ENCODE measurements around the gene KLC1. TPM values are rescaled to one million over a fixed set of nuclear protein-coding genes. Genes with fewer than 3 reads are reported as not detected.

Gene KLC1
- total and polyA plus RNA-seq, 2 of the 13 experiments (the other 11 are each of a cell fraction or from before 2014, with no cell fraction given): 53.2 to 63.5 TPM

DNA sequence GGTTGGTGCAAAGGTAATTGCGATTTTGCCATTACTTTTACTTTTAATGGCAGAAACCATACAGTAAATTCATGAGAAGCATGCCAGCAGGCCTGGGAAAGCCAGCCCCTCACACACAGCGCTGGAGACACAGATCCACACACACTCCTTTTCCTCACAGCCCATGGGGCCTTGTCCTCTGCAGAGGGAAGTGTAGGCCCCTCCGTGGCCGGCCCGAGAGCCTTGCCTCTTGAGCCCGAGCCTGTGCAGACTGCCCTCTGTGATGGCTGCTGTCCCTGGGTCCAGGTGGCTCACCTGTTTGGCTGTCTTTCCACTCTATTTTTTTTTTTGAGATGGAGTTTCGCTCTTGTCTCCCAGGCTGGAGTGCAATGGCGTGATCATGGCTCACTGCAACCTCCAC is 46.9 kb downstream of the KLC1 start:
- ChIA-PET POLR2A (no interaction called here), CTCF (ENCODE audit: low intra/inter-chr PET ratio, low total read pairs) (no interaction called here)
- ATAC-seq (no peak), DNase-seq (ENCODE audit: low spot score) (no peak), FAIRE-seq (no peak)
- Histone ChIP-seq H3K36me3 (replicated peaks in 1 of 2; ENCODE audit: control insufficient read depth in 1 of 2, insufficient read depth in 2 of 2, low read length in 2 of 2) (peaks cover 27 to 84% of the 10 kb centered on the region in 2 experiments), H3K4me3 (replicated peaks in 1 of 3; ENCODE audit: insufficient read depth in 1 of 3, low read depth in 2 of 3, low read length in 3 of 3) (no peak overlapping the region), H3K27me3 (ENCODE audit: control insufficient read depth in 1 of 2, insufficient read depth in 2 of 2, low read length in 2 of 2) (no peaks in the 10 kb centered on the region), H3K79me2 (ENCODE audit: insufficient read depth, low read length) (no peaks in the 10 kb centered on the region), H4K20me1 (ENCODE audit: insufficient read depth, low read length) (no peaks in the 10 kb centered on the region), H2AFZ (ENCODE audit: low read length) (no peak overlapping the region), H3K27ac (ENCODE audit: extremely low read length, insufficient read depth, low read length) (no peak overlapping the region), H3K4me1 (ENCODE audit: insufficient read depth, low read length) (no peaks in the 10 kb centered on the region), H3K4me2 (ENCODE audit: low read depth, low read length) (no peak overlapping the region), H3K9ac (ENCODE audit: insufficient read depth, low read depth, low read length) (no peak overlapping the region), H3K9me3 (ENCODE audit: low read length) (no peaks in the 10 kb centered on the region)
- in situ Hi-C loops (cut with HindIII; ENCODE audit: extremely low pct_ligation_motif_present, low pct_unique_long_range_greater_than_20kb): loop anchor here (5.0 kb wide), 1 partner anchor 64 kb away; no protein-coding TSS in a partner anchor
- BruUV-seq (replicated peaks): no TSS peak
- over 99% methylated on average over 8 of the region's 8 CpGs for WGBS (ENCODE audit: low lambda C conversion rate)
- TF ChIP-seq ZNF18 (CRISPR knock-in tag; IDR thresholded peaks at IDR 0.05; ENCODE audit: insufficient replicate concordance): no peak
- TF ChIP-seq RAD51 (IDR thresholded peaks at IDR 0.05; ENCODE audit: borderline replicate concordance): no peak
- TF ChIP-seq RBM22 (optimal IDR thresholded peaks at IDR 0.05; ENCODE audit: low read length): peak; percentile 23
- intact Hi-C loops (cut with micrococcal nuclease; ENCODE audit: unreplicated experiment): loop anchor here (5.0 kb wide), 1 partner anchor 104 kb away; no protein-coding TSS in a partner anchor

GRCh38 chr14:103676881-103677675 is 48.1 kb downstream of the KLC1 start:
- DNase-seq (ENCODE audit: low spot score) (no peak), ATAC-seq (no peak), FAIRE-seq (no peak)
- POLR2A ChIA-PET: no interaction called here
- peak; percentile 40 for TF ChIP-seq RBM22 (optimal IDR thresholded peaks at IDR 0.05; ENCODE audit: low read length)
- no peak for TF ChIP-seq STAT5B (CRISPR knock-in tag; IDR thresholded peaks at IDR 0.05)
- TF ChIP-seq PHF21A (CRISPR knock-in tag; IDR thresholded peaks at IDR 0.05): no peak
- no peak for TF ChIP-seq ZNF468 (CRISPR knock-in tag; IDR thresholded peaks at IDR 0.05)
- no peak overlapping the region for H2AFZ ChIP-seq (ENCODE audit: low read length)
- no peak overlapping the region for H3K9ac ChIP-seq (ENCODE audit: insufficient read depth, low read depth, low read length)
- H3K4me1 ChIP-seq (ENCODE audit: insufficient read depth, low read length): no peaks in the 10 kb centered on the region
- in situ Hi-C loops (cut with HindIII; ENCODE audit: extremely low pct_ligation_motif_present, low pct_unique_long_range_greater_than_20kb): loop anchor here (5.0 kb wide), 1 partner anchor 65 kb away; no protein-coding TSS in a partner anchor
- H3K4me3 ChIP-seq (replicated peaks in 1 of 3; ENCODE audit: insufficient read depth in 1 of 3, low read depth in 2 of 3, low read length in 3 of 3): no peak overlapping the region
- H3K27ac ChIP-seq (ENCODE audit: extremely low read length, insufficient read depth, low read length): no peak overlapping the region
- H3K27me3 ChIP-seq (ENCODE audit: control insufficient read depth in 1 of 2, insufficient read depth in 2 of 2, low read length in 2 of 2): no peaks in the 10 kb centered on the region
- H3K4me2 ChIP-seq (ENCODE audit: low read depth, low read length): no peak overlapping the region
- peaks cover 26 to 81% of the 10 kb centered on the region in 2 experiments for H3K36me3 ChIP-seq (replicated peaks in 1 of 2; ENCODE audit: control insufficient read depth in 1 of 2, insufficient read depth in 2 of 2, low read length in 2 of 2)
- H4K20me1 ChIP-seq (ENCODE audit: insufficient read depth, low read length): no peaks in the 10 kb centered on the region
- intact Hi-C loops (cut with micrococcal nuclease; ENCODE audit: unreplicated experiment): loop anchor here (5.0 kb wide), 1 partner anchor 105 kb away; no protein-coding TSS in a partner anchor
- no TSS peak for BruUV-seq (replicated peaks)
- no peaks in the 10 kb centered on the region for H3K79me2 ChIP-seq (ENCODE audit: insufficient read depth, low read length)
- CTCF ChIA-PET (ENCODE audit: low intra/inter-chr PET ratio, low total read pairs): no interaction called here
- no peaks in the 10 kb centered on the region for H3K9me3 ChIP-seq (ENCODE audit: low read length)
- 97% methylated on average over 15 of the region's 16 CpGs for WGBS (ENCODE audit: low lambda C conversion rate)

Data from HepG2 (cell line).